Mucosa of gallbladder (tissue), 1 donor: ENCODE data around the gene PDK2. TPM values are rescaled to one million over a fixed set of nuclear protein-coding genes. Genes with fewer than 3 reads are reported as not detected.

ENCODE experiments used
- DNase-seq: peaks from one replicate; pipeline ENCODE4 v3.0.0-alpha.2; 2020; ENCODE audit warnings: low spot score
- total RNA-seq: library from RNA; stranded (reverse); gene quantifications from one replicate; pipeline ENCODE4 v1.2.1, GENCODE V29; 2021
- donor health status: DM: no; HTN: no; CAD: no.

The PDK2 gene
- total RNA-seq, 1 donor from 2014 or later = 64.7 TPM

DNA sequence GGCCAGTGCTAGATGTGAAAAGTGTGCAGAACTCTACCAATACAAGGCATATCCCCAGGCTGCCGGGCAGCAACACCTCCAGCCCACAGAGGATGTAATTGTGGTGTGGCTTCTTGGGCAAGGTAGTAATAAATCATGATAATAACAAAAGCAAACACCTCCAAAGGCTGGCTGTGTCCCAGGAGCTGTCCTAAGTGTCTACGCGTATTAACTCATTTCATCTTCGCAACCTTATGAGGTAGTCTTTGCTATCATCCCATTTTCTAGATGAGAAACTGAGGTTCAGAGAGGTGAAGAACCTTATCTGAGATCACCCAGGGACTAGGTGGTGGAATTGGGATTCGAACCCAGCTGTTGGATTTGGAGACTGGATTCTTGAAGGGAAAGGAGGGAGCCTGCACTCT is 5.3 kb downstream of the PDK2 start:
- DNase-seq = no peak

- no peak for DNase-seq
These were observed 5.8 kb downstream of the PDK2 start for GRCh38 chr17:50100921-50101345.

DNA sequence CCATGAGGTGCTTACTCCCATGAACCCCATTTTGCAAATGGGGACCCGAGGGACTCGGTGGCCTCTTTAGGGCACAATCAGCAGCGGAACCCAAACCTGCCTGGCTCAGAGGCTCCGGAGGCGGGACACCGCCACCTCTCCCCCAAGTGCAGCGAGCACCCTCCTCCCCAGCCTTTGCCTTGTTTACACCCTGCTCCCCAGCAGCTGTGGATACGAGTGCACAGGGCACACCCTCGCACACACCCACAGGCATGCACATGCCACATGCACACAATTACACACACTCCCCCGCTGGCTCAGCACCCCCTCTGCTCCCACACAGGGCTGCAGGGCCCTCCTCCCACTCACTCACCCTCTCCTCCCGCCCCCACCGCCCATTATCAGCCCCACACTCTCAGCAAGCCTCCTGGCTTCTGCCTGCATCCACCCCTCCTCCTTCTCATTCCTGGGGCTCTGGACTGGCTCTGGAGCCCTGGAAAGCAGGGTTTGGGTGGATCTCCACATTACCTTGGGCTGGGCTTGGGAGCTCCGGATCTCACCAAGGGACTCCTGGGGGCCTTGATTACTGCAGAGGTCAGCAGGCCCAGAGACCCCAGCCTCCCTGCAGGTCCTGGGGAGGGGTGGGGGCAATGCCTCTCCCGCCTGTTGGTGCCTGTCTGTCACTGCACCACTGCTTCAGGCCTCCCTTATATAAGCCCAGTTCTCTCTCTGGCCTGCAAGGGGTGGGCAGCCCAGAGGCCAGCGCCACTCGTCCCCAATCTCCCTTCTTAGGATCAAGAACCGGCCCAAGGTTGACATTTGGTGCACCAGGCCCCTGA is 6.4 kb downstream of the PDK2 start:
- peak; percentile 71 for DNase-seq

DNA sequence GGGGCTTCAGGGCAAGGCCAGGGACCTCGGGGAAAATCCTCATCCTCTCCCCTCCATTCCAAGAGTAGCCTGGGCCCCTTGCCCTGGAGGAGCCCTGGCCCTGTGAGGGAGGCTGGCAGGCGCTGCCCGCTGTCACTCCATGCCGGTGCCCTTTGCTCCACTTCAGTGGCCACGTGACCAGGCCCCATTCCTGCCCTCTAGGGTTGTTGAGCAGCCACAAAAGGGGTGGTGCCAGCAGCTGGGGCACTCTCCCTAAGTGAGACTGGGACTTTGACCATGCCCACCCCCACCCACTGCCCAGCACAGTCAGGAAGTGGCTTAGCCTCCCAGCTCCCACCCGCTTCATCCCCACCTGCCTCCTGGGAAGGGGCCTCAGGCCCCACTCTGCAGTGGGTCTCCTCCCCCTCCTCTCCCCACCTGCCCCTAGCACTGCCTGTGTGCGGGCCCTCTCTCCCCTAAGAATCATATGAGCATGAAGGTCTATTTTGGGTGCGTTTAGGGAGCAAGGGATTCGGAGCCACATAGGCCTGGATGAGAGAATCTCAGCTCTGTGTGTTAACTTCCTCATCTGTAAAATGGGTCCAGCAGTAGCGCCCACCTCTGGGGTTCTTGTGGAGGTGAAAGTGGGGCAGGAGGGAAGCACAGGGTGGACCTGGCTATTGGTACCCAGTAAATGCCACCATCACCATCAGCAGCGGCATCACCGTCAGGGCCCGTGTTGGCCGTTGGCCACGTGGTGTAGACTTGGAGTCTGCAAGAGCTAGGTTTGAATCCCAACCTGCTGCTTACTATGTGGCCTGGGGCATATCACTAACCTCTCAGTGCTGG is 7.2 kb downstream of the PDK2 start:
- DNase-seq = peak; percentile 91

DNA sequence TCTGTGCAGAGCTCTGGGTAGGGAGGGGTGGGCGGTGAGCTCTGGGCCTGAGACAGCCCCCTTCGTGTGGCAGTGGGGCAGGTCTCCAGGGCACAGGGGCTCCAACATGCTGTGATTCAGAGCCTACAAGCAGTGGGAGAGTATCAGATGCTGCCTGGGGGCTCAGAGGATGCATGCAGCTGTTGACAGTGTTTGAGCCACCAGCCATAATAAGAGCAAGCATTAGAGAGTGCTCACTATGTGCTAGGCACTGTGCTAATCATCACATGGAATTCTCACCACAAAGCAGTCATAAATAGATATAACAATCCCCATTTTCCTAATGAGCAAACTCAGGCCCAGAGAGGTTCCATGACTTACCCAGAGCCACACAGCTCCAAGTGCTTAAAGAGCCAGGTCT is 8.1 kb downstream of the PDK2 start:
- no peak for DNase-seq

DNA sequence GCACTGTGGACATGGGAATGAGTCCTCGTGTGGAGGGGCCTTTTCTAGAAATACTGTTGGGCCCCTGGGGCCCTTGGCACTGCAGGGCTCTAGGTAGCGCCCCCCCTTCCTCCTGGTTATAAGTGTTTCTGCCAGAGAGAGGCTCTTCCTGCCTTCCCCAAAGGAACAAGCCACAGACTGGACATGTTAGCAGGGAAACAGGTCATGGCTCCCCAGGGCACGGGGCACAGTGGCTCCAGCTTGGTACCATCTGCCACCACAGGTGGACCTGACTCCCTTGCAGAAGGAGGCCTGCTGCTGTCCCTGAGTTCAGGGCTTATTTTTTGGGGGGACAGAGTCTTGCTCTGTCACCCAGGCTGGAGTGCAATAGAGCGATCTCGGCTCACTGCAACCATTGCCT is 8.8 kb downstream of the PDK2 start:
- no peak for DNase-seq

GRCh38 chr17:50105811-50106210 is 10.7 kb downstream of the PDK2 start:
- no peak for DNase-seq

- DNase-seq = no peak
These were observed 11.4 kb downstream of the PDK2 start for GRCh38 chr17:50106393-50107131.

GRCh38 chr17:50107790-50108414 is 12.8 kb downstream of the PDK2 start:
- no peak for DNase-seq

- DNase-seq = no peak
These were observed 13.4 kb downstream of the PDK2 start for GRCh38 chr17:50108556-50108955.

GRCh38 chr17:50109207-50109606 is 14.1 kb downstream of the PDK2 start:
- no peak for DNase-seq

DNA sequence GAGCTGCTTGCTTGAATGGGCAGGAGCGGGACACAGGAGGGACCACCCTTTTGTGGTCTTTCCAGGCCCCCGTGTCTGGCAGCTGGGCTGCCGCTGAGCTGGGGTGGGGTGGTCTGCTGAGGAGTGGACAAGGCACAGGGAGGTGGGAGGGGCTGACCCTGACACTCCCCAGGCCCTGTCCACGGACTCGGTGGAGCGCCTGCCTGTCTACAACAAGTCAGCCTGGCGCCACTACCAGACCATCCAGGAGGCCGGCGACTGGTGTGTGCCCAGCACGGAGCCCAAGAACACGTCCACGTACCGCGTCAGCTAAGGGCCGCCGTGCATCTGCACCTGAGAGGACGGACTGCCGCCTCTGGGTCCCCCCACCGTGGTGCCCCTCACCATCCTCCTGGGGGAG is 14.6 kb downstream of the PDK2 start:
- DNase-seq = no peak

GRCh38 chr17:50110591-50111349 is 15.6 kb downstream of the PDK2 start:
- DNase-seq = no peak

DNA sequence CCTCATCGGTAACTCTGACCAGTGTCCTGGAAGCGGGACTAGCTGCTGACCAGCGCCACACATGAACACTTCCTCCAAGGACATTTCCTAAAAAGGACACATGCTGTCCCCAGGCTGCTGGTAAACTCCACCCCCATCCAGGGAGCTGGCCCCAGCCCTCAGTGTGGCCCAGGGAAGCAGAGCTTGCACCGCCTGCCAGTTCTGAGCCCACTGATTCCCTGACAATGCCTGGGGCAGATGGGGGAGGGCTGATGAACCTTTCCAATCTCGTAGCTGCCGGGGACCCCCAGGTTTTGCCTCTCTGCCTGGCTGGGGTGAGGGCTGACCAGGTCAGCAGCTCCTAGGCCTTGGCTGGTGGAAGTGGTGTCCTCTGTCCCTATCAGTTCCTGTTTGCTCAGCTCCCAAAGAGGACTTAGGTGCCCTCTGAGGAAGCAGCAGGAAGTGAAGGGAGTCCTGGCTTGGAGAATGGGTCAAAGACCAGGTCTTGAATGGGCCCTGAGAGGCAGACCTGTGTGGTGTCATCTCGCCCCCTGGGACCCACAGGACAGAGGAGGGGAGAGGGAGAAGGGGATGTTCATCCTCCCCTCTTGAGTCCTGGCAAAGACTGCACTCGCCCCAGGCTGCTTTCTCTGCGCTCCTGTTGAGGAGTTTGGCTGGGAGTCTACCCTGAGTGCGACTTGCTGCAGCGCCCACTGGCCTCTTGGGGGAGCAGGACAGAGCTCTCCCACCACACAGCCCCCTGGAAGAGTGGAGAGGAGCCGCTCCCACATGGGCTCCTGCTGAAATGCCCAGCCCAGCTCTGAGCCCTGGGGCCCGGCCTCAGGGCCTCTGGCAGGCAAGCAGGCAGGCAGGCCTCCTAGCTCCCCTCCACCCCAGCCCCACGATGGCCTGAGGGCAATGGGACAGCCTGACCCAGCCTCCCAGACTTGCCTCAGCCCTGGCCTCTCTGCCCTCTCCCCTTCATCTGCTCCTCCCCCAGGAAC is 16.8 kb downstream of the PDK2 start:
- DNase-seq = no peak

DNA sequence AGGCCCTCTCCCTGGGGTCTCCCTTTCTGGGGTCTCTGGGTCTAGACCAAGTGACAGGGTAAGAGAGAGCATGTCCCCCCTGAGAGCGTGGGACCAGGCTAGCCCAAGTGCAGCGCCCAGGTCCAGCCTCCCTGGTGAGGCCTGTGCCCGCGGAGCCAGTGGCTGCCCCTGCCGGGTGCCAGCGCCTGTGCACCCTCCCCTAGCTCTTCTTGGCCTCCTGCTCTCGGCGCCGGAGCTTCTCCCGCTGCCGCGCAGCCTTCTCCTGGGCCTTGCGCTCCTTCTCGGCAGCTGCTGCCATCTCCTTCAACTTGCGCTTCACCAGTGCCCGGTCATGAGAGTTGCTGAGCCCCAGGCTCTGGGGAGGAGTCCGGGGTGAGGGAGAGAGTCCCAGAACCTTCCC is 17.5 kb downstream of the PDK2 start:
- no peak for DNase-seq

- no peak for DNase-seq
These were observed 18.6 kb downstream of the PDK2 start for GRCh38 chr17:50113624-50114320.

DNA sequence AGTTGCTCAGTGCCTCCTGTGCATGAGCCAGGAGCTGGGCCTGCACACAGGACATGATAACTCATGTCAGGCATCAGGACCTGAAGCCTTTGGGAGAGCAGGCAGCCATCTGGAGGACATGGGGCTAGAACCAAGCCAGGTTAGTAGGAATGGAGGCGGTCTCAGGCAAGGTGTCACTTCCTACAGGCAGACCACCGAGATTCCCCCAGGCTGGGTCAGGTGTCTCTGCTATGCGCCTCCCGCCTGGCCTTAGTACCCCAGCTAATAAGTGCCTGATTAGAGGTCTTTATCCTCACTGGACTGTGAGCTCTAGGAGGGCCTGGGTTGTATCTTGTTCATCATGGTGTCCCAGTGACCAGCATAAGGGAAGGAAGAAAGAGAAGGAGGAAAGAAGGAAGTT is 19.2 kb downstream of the PDK2 start:
- no peak for DNase-seq

GRCh38 chr17:50114849-50115357 is 19.8 kb downstream of the PDK2 start:
- no peak for DNase-seq

DNA sequence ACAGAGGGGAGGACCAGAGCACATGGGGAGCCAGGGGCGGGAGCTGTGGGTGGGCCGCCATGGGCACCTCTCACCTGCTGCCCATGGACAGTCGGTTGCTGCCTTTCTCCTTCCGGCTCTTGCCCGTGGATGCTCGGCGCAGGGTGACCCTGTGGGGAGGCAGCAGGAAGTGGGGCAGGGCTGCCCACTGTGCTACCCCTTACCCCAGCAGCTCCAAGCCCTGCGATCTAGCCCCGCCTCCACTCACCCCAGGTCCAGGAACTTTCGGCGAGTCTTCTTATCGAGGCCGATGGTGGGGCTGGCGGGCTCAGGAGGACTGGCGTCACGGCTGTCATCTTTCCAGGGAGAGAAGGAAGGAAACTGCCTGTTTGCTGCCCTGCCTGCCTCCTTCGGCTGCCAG is 20.6 kb downstream of the PDK2 start:
- DNase-seq = no peak
